ENCODE data around the gene EPOP. TPM values are rescaled to one million over a fixed set of nuclear protein-coding genes. Genes with fewer than 3 reads are reported as not detected.

Gene EPOP
- total RNA-seq, 4 donors from 2014 or later: 1.8 to 3.2 (median 2.8) TPM

- WGBS, 2 donors: no CpG with 5 or more reads among the region's 41 CpGs
- Histone ChIP-seq H3K4me1 (peaks cover 15 to 59% (median 26%) of the 10 kb centered on the region in 3 donors), H3K36me3 (no peaks in the 10 kb centered on the region), H3K27ac (peak overlapping the region in 1 of 4 donors; percentile 58), H3K27me3 (peaks cover 0 to 76% (median 13%) of the 10 kb centered on the region in 4 donors), H3K4me3 (peak overlapping the region; percentile 53 to 76 (median 64)), H3K9me3 (no peaks in the 10 kb centered on the region)
- DNase-seq: no peak
- TF ChIP-seq POLR2A (IDR thresholded peaks at IDR 0.05) (no peak), CTCF (IDR thresholded peaks at IDR 0.05) (peak in 1 of 6 experiments; percentile 16)
- intact Hi-C loops (cut with DNase I): loop anchor here (2.0 kb wide), 1 partner anchor 31 kb away; the partner anchor contains the start of gene MLLT6
Measured at GRCh38 chr17:38673707-38674013, 1.1 kb downstream of the EPOP start.

GRCh38 chr17:38672788-38673706 lies 1.7 kb downstream of the EPOP start:
- intact Hi-C loops (cut with DNase I): no loop called here
- H3K4me3 ChIP-seq: peak overlapping the region; percentile 53 to 76 (median 64)
- no peaks in the 10 kb centered on the region for H3K36me3 ChIP-seq
- H3K4me1 ChIP-seq: peaks cover 15 to 56% (median 26%) of the 10 kb centered on the region in 3 donors
- no peak for DNase-seq
- no peak for TF ChIP-seq POLR2A (IDR thresholded peaks at IDR 0.05)
- no peak for TF ChIP-seq CTCF (IDR thresholded peaks at IDR 0.05)
- H3K27me3 ChIP-seq: peaks cover 0 to 82% (median 13%) of the 10 kb centered on the region in 4 donors
- WGBS, 2 donors: 44 to 51% methylated on average over 7 of the region's 46 CpGs
- no peaks in the 10 kb centered on the region for H3K9me3 ChIP-seq
- H3K27ac ChIP-seq: peak overlapping the region in 1 of 4 donors; percentile 58

- no peak for DNase-seq
- no peaks in the 10 kb centered on the region for H3K9me3 ChIP-seq
- peaks cover 0 to 82% (median 13%) of the 10 kb centered on the region in 4 donors for H3K27me3 ChIP-seq
- intact Hi-C loops (cut with DNase I): no loop called here
- H3K4me3 ChIP-seq: no peak overlapping the region
- peaks cover 13 to 47% (median 23%) of the 10 kb centered on the region in 3 donors for H3K4me1 ChIP-seq
- no peaks in the 10 kb centered on the region for H3K36me3 ChIP-seq
- H3K27ac ChIP-seq: no peak overlapping the region
- TF ChIP-seq POLR2A (IDR thresholded peaks at IDR 0.05) (no peak), CTCF (IDR thresholded peaks at IDR 0.05) (no peak)
- whole genome bisulfite sequencing, 2 donors: 66 to 85% methylated on average over 8 to 11 of the region's 12 CpGs
Measured at GRCh38 chr17:38671939-38672720, 2.6 kb downstream of the EPOP start.

- no peak for DNase-seq
- Histone ChIP-seq H3K27me3 (peaks cover 0 to 65% (median 13%) of the 10 kb centered on the region in 4 donors), H3K4me3 (no peak overlapping the region), H3K4me1 (peaks cover 8 to 31% (median 16%) of the 10 kb centered on the region in 3 donors), H3K9me3 (no peaks in the 10 kb centered on the region), H3K27ac (no peak overlapping the region), H3K36me3 (no peaks in the 10 kb centered on the region)
- TF ChIP-seq CTCF (IDR thresholded peaks at IDR 0.05) (no peak), POLR2A (IDR thresholded peaks at IDR 0.05) (no peak)
- intact Hi-C loops (cut with DNase I): loop anchor here (10.0 kb wide), 1 partner anchor 175 kb away; no protein-coding TSS in a partner anchor
- WGBS, 2 donors: 21% methylated on average over 6 of the region's 6 CpGs
Measured at GRCh38 chr17:38669520-38669919, 5.2 kb downstream of the EPOP start.
